NK-92 (cell line): Measurements from ENCODE around the gene CCNI2.

Experiments used
- DNase-seq: peaks from one replicate; lab custom pipeline; 2025; ENCODE audit not compliant: unreplicated experiment; lab: John Stamatoyannopoulos, UW

CCNI2 gene, protein sequence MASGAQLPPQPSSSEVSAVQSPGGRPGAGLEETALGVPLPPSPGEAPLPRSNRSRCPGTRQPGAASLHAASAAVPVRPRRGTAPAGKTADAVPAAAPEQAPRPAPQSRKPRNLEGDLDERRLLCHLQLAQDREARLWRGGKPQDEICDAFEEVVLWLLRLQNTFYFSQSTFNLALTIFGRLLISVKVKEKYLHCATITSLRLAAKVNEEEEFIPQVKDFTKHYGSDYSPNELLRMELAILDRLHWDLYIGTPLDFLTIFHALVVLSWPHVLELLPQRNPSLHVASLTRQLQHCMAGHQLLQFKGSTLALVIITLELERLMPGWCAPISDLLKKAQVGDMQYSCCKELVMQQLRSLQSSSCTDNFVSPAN

DNA sequence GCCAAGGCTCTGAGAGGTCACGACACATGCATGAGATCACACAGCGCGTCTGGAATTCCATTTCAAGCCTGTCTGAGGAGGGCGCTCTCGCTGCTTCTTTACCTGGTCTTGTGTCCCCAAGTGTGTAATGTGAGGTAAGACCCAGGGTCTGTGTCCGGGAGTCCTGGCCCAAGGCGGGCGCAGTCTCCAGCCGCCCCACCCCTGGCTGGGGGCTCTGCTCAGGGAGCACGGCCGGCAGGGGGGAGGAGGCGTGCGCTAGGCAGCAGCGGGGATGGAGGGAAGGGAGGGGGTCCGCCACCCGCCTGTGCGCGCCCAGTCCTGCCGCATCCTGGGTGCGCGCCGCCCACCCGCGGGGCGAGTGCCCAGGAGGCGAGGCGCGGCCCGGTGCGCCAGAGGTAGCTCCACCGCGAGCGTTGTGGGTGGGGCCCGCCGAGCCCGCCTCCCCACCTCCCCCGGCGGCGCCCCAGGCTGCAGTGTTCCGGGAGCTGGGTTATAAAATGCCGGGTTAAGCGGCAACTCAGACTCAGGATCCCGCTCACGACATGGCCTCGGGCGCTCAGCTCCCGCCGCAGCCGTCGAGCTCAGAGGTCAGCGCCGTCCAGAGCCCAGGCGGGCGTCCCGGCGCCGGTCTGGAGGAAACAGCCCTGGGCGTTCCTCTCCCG lies at the start of gene CCNI2:
CCNI2 (plus strand) TSS at position 473 of the 662 bp plus-strand sequence; CDS start at position 543, 70 bp downstream.
- no peak for DNase-seq

DNA sequence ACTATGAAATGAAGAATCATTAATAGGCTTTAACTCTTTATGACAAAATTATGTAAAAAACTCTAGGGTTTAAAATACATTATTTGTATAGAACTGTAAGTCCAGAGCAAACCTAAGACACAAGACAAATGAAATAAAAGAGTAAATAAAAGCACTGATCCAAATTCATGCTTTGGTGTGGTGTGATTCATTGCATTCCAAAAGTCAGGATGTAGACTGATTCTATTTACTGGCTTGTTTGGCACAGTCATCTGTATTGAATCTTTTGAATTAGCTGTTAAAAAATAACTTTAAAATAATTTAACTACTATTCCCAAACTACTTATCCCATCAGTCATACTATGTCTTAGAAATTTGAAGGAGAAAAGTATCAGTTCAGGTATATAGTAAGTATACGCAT lies 42.4 kb upstream of the CCNI2 start:
- no peak for DNase-seq

DNA sequence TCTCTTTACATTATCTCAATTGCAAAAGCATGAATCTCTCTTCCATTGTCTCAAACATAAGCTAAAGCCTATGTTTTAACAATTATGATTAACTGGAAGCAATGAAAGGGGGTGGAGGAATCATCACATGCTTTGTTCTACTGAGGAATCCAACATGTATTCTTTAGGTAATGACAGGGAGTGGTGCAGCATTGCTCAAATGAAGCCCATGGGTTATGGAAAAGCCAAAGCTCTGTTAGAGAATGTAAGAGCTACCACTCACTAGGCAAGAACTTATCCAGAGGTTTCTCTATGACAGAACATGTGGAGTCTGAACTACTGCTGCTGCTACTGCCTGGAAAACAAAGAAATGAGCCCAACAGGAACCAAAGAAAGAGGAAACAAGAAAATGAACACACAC lies 38.6 kb upstream of the CCNI2 start:
- no peak for DNase-seq

DNA sequence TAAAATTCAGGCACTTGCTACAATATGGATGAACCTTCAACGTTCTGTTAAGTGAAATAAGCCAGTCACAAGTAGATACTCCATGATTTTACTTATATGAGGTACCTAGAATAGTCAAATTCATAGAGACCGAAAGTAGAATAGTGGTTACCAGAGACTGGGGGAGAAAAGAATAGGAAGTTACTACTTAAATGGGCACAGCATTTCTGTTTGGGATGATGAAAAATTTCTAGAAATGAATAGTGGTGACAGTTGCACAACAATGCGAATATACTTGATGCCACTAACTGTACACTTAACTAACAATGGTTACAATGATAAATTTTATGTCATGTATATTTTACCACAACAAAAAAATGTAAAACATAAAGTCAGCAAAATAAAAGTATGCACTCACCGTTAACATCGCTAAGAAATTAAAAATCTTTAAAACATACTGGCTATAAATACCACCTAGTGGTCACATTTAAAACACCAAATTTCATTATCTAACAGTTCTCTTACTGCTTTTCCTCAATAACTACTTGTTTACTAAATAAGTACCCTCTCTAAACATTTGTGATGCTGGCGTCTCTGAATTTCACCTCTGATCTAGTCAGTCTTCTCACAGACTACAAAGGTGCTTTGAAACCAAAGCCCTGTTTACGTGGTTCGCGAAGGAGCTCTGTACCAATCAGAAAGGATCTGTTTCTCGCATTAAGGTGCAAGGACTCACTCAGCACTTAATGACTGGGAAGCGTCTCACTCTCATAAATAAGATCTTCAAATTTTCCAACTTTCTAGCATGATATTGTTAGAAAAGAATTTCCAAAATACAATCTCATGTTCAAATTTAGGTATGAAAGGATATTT lies 32.5 kb upstream of the CCNI2 start:
- DNase-seq: no peak

DNA sequence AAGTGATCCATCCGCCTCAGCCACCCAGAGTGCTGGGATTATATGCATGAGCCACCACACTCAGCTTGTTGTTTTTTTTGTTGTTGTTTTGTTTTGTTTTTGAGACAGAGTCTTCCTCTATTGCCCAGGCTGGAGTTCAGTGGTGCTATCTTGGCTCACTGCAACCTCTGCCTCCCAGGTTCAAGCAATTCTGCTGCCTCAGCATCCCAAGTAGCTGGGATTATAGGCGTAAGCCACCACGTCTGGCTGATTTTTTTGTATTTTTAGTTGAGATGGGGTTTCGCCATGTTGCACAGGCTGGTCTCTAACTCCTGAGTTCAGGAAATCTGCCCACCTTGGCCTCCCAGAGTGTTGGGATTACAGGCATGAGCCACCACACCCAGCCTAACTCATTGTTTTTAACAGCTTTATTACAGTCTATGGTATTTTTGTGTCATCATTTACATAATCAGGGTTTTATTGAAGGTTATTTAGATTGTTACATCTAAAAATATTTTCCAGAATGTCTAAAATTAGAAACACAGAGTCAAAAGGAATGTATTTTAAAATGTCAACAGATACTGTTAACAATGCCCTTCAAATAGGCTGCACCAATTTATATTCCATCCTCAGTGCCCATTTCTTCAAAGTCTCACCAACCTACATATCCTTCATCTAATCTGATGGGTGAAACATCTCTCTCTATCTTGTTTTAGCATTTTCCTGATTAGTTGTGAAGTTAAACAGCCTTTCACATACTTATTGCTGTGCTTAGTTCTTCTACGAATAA lies 28.5 kb upstream of the CCNI2 start:
- no peak for DNase-seq

DNA sequence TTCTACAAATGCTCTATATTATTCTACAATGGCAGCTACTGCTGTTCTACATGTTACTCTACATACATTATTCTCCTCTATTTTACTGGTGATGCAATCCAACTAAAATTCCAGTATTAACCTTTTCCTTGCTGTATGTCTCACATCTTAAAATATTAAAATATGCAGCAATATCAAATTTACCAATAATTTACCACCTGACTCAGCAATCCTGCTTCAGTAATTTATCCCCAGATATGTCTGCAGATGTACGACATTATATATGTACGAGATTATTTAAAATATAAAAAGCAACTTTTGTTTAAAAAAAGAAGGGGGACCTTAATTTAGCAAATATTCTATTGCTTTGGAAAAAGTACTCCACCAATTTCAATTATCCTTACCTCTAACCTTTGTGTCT lies 21.5 kb upstream of the CCNI2 start:
- DNase-seq: no peak

DNA sequence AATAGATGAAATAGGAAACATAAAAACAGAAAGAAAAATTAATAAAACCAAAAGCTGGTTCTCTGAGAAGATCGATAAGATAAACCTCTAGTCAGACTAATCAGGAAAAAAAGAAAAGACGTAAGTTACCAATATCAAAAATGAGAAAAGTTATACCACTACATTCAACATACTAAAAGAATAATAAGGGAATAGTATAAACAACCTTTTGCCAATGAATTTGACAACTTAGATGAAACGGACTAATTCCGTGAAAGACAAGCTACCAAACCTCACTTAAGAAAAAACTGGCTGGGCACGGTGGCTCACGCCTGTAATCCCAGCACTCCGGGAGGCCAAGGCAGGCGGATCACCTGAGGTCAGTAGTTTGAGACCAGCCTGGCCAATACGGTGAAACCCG lies 17.3 kb upstream of the CCNI2 start:
- no peak for DNase-seq

DNA sequence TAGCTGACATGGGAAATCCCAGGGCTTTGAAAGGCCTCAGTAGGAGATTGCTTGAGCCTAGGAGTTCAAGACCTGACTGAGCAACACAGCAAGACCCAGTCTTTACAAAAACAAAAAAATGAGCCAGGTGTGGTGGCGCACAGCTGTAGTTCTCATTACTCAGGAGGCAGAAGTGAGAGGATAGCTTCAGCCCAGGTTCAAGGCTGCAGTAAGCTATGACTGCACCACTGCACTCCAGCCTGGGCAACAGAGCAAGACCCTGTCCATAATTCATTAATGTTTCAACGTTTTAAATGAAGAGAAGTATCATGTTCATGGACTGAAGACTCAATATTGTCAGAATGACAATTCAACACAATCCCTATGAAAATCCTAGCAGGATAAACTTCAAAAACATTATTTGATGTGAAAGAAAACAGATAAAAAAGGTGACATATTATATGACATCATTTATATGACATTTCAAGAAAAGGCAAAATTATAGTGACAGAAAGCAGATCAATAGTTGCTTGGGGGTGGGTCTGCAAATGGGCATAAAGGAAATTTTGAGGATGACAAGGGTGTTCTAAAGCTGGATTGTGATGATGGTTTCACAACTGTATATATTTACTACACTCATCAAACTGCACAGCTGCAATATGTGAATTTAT lies 13.6 kb upstream of the CCNI2 start:
- no peak for DNase-seq

DNA sequence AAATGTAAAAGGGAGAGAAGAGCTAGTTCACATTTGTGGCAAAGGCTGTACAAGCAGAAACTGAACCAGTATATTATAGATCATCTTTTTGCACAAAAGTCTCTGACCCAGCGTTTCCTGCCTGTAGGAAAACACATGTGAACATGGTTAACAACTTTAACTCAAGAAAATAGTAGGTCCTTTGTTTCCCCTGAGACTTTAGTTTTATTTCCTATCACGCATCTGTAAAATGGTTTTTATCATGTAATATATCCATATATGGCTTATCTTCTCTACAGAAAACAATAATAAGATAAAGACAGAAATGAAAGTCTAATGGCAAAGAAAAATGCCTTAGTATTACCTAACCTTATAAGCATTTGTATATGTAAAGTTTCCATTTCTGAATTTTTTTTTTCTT lies 12.5 kb upstream of the CCNI2 start:
- DNase-seq: no peak

DNA sequence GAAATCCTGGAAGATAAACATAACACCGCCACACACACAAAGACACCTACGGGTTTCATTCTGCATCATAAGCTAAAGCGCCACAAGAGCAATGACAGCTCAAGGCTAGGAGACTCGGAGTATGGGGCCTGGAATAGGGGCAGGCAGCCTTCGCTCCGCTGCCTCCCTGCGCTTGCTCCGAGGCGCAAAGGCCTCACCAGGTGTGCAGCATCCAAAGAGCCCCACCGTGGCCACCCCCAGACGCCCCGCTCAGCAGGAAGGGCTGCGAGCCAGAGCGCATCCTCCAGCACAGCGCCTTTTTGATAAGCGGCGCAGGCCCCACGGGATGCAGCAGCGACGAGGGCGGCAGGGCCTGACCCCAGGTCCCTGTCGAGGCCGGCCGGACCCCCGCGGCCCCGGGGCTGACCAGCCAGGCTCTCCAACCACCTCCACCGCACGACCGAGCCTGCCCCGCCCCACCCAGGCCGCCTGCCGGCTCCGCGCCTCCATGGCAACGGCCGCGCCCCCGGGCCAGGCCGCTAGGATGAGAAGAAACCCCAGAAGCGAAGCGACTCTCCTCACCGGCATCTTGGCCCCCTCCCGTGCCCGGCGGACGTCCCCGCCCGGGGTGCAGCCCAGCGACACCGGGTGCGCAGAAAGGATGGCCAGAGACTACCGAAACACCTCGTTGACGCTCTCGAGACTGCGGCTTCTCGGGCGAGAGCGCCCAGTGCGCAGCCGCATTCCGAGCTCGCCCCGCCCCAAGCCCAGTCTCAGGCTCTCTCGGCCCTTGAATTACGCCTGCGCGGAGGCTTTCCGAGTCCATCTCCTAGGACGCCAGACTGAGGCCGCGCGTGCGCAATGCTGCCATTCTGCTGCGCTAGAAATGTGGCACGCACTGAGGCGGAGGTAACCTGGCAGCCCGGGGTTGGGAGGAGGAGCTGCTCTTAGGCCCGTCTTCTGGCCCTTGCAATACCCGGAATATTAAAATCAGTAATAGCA lies 10.1 kb upstream of the CCNI2 start, which contains the start of gene KIF3A:
KIF3A (minus strand) TSS at position 694 of the 981 bp plus-strand sequence; CDS start at position 567, 127 bp downstream.
- DNase-seq: peak; percentile 87

DNA sequence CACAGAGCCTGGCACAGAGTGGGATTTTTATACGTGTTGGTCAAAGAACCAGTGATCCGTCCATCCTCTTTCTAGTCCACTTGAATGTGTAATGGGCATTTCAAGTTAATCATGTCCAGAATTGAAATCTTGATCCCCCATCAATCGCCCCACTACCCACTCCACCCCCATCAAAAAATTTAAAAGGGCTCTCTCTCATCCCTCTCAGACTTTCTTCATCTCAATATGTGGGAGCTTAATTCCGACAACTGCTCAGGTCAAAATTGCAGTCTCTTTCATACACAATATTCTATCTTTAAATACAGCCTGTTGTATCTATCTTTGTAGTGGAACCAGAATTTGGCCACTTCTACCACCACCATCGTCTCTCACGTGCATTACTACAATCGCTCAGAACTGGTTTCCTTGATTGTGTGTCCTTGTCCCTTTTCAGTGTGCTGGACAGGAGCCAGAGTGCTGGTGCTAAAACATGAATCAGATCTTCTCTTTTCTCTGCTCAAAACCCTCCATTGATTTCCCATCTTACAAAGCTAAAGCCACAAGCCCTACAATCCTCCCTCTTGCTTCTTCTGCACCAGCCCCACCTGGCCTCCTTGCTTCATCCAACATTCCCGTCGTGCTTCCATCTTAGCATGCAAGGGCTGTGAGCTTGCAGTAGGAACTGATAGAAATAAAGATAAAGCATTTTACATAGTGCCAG lies 9.1 kb upstream of the CCNI2 start:
- no peak for DNase-seq

DNA sequence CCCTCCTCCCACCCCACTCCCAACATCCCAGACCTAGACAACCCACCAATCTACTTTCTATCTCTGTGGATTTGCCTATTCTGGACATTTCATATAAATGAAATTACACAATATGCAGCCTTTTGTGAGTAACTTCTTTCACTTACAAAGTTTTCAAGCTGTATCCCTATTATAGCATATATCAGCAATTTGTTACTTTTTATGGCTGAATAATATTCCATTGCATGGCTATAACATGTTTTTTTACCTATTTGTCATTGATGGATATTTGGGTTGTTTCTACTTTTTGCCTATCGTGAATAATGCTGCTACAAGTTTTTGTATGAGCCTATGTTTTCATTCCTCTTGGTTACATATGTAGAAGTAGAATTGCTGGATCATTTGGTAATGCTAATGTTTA lies 8.0 kb upstream of the CCNI2 start:
- DNase-seq: no peak

DNA sequence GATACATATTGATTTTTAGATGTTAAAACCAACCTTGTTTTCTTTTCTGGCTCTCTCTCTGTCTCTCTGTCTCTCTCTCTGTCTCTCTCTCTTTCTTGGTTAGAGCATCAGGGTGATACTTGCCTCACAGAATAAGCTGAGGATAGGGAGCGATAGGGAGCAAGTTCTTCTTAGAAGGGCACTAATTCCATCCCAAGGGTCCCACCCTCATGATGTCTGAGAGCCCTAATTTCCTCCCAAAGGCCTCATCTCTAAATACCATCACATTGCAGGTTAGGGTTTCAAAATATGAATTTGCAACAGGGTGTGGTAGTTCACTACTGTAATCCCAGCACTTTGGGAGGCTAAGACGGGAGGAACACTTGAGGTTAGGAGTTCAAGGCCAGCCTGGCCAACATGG lies 5.1 kb upstream of the CCNI2 start:
- DNase-seq: no peak

DNA sequence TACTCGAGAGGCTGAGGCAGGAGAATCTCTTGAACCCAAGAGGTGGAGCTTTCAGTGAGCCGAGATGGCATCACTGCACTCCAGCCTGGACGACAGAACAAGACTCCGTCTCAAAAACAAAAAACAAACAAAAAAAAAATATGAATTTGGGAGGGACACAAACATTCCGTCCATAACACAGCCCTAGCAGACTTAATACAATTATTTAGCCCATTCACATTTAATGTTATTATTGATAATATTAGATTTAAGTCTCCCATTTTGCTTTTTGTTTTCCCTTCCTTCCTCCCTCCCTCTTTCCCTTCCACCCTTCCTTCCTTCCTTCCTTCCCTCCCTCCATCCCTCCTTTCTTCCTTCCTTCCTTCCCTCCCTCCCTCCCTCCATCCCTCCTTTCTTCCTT lies 4.6 kb upstream of the CCNI2 start:
- no peak for DNase-seq

DNA sequence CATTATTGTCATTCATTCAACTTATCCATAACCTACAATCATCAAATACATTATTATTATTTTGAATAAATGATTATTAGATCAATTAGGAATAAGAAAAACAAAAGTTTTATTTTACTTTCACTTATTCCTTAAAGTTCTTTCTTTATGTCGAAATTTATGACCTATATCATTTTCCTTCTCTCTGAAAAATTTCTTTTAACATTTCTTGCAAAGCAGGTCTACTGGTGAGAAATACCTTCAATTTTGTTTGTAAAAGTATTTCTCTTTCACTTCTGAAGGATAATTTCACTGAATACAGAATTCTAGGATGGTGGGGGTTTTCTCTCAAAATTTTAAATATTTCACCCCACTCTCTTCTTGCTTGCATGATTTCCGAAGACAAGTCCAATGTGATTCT lies 2.6 kb upstream of the CCNI2 start:
- no peak for DNase-seq

DNA sequence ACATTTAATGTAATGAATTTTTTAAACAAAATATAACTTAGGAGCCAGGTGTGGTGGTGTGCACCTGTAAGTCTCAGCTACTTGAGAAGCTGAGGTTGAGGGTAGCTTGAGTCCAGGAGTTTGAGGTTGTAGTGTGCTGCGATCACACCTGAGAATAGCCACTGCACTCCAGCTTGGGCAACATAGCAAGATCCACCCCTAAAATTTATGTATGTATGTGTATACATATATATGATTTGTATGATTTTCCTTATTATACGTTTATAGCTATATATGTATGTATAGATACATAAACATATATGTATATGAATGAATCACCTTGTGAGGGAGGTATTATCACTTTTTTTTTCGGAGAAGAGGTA lies 653 bp upstream of the CCNI2 start:
- no peak for DNase-seq

DNA sequence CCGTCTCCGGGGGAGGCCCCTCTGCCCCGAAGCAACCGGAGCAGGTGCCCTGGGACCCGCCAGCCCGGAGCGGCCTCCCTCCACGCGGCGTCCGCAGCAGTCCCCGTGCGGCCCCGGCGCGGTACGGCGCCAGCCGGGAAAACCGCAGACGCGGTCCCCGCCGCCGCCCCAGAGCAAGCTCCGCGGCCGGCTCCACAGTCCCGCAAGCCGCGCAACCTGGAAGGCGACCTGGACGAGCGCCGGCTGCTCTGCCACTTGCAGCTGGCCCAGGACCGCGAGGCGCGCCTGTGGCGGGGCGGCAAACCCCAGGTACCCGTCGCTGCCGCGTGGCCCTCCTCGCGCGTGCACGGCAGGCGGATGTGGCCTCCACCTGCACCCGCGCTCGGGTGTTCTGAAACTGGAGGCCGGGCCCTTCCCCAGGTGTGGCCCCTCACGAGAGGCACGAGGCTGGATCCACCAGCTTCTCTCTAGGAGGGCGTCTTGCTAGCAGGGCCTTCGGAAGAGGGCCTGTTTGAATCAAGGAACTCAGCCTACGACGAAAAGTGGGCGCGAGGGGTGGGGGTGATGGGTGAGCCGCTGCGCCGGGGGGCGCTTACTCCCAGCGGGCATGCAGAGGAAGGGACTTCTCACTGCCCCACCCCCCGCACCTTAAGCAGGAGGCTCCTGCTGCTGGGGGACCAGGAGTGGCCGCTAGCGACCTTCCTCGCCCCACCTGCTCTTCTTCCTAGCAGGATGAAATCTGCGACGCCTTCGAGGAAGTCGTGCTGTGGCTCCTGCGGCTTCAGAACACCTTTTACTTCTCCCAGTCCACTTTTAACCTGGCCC lies 602 bp downstream of the CCNI2 start:
- no peak for DNase-seq

DNA sequence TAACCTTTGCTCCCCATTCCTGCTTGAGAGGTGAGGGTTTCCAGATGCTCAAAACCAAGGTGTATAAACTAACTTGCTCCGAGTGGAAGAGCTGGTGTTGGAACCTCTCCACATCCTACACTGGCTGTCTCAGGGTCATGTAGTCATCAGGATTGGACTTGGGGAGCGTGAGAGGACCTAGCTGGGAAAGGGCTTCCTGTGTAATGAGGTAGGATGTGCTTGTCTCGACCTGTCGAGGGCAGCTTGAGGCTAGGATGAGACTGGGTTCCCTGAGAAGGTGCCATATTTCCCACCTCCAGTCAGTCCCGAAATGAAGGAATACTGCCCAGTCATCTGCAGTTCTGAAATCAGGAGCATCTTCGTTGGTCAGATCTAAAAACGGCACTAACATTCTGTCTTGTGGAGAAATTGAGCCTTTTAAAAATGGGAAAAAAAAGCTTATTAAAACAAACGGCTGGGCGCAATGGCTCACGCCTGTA lies 1.3 kb downstream of the CCNI2 start:
- DNase-seq: no peak
